HepG2 (cell line): ENCODE results near the gene PDYN. TPM values are rescaled to one million over a fixed set of nuclear protein-coding genes. Genes with fewer than 3 reads are reported as not detected.

Source experiments
- ATAC-seq: fragments of 200-7000 bp; cut with Tn5 transposase; 3 replicates; pipeline ENCODE4 v1.9.1; 2020; ENCODE audit warnings: mild to moderate bottlenecking, moderate library complexity
- BruUV-seq: library from RNA; stranded (reverse); fragments of 400-500 nt; replicated peaks from 2 replicates; lab custom pipeline; 2021; lab: Mats Ljungman, UMichigan
- CTCF ChIA-PET: fragments of 300-600 bp; formaldehyde crosslinking; extraction: SDS; loops from one replicate; lab custom pipeline; 2021; ENCODE audit warnings: low total read pairs, inconsistent platforms, low intra/inter-chr PET ratio; lab: Yijun Ruan, JAX
- POLR2A ChIA-PET: fragments of 350-600 bp; sonication (Branson Sonifier 250); formaldehyde crosslinking; loops from one replicate; lab custom pipeline; 2020; ENCODE audit warnings: antibody characterized with exemption, inconsistent platforms; lab: Yijun Ruan, JAX
- DNase-seq: peaks from one replicate; pipeline ENCODE4 v3.0.0-alpha.2; 2015; ENCODE audit warnings: low spot score
- FAIRE-seq: peaks from 3 replicates; lab custom pipeline; 2011; peaks lifted over from hg19 to GRCh38; lab: Jason Lieb, UNC
- H2AFZ ChIP-seq: one replicate; pipeline ENCODE4 v1.6.1; 2011; ENCODE audit warnings: low read length, inconsistent platforms
- H3K27ac ChIP-seq: fragments of 300-600 bp; 3 replicates; pipeline ENCODE4 v1.8.0; 2011; ENCODE audit warnings: mixed run types, mild to moderate bottlenecking, mixed read lengths, low read length, inconsistent platforms; ENCODE audit not compliant: insufficient read depth; ENCODE audit errors: extremely low read length
- H3K27me3 ChIP-seq, 2 experiments: fragments of 200-600 bp in 1 of 2; 2 replicates in 1 of 2; 3 replicates in 1 of 2; pipeline versions ENCODE4 v1.6.0 to v1.8.0; 2011; ENCODE audit warnings: low read length in 2 of 2, mild to moderate bottlenecking in 2 of 2, moderate library complexity in 2 of 2, inconsistent platforms in 1 of 2; ENCODE audit not compliant: insufficient read depth in 2 of 2, control insufficient read depth in 1 of 2
- H3K36me3 ChIP-seq, 2 experiments: fragments of 200-600 bp in 1 of 2; replicated peaks in 1 of 2; 2 replicates in 1 of 2; 3 replicates in 1 of 2; pipeline versions ENCODE4 v1.5.1 to v1.8.0; 2011; ENCODE audit warnings: low read length in 2 of 2, inconsistent platforms in 1 of 2; ENCODE audit not compliant: insufficient read depth in 2 of 2, control insufficient read depth in 1 of 2
- H3K4me1 ChIP-seq: 2 replicates; pipeline ENCODE4 v1.5.1; 2012; ENCODE audit warnings: low read length, inconsistent platforms; ENCODE audit not compliant: insufficient read depth
- H3K4me2 ChIP-seq: 2 replicates; pipeline ENCODE4 v1.6.0; 2011; ENCODE audit warnings: low read depth, low read length, inconsistent platforms
- H3K4me3 ChIP-seq, 3 experiments: fragments of 200-600 bp in 1 of 3; sonication (generic), shearing (Covaris generic) in 1 of 3; replicated peaks in 1 of 3; 2 replicates each; pipeline ENCODE4 v1.5.1; 2011 to 2016; ENCODE audit warnings: low read length in 3 of 3, inconsistent platforms in 2 of 3, low read depth in 2 of 3, mild to moderate bottlenecking in 2 of 3, control low read depth in 1 of 3, mixed read lengths in 1 of 3; ENCODE audit not compliant: insufficient read depth in 1 of 3
- H3K79me2 ChIP-seq: one replicate; pipeline ENCODE4 v1.6.1; 2011; ENCODE audit warnings: low read length, inconsistent platforms; ENCODE audit not compliant: insufficient read depth
- H3K9ac ChIP-seq: 2 replicates; pipeline ENCODE4 v1.6.0; 2011; ENCODE audit warnings: mild to moderate bottlenecking, low read depth, low read length, inconsistent platforms; ENCODE audit not compliant: insufficient read depth
- H3K9me3 ChIP-seq: 2 replicates; pipeline ENCODE4 v1.5.1; 2012; ENCODE audit warnings: mild to moderate bottlenecking, low read length
- H4K20me1 ChIP-seq: 2 replicates; pipeline ENCODE4 v1.6.0; 2011; ENCODE audit warnings: inconsistent platforms, mild to moderate bottlenecking, low read length, moderate library complexity; ENCODE audit not compliant: insufficient read depth
- DNMT1 ChIP-seq: sonication (generic); formaldehyde crosslinking; IDR thresholded peaks from 2 replicates; pipeline ENCODE4 v1.5.1; 2020; ENCODE audit warnings: mild to moderate bottlenecking, missing genetic modification reagents
- GATAD2A ChIP-seq: IDR thresholded peaks from 2 replicates; pipeline ENCODE4 v1.6.1; 2016
- KLF9 ChIP-seq: IDR thresholded peaks from 2 replicates; pipeline ENCODE4 v1.6.1; 2016; ENCODE audit warnings: low read depth
- MATR3 ChIP-seq: sonication (generic); formaldehyde crosslinking; IDR thresholded peaks from 2 replicates; pipeline ENCODE4 v1.4.0; 2020; ENCODE audit warnings: missing genetic modification reagents
- NFKBIZ ChIP-seq: IDR thresholded peaks from 2 replicates; pipeline ENCODE4 v1.6.1; 2018; ENCODE audit warnings: missing genetic modification reagents, missing compliant biosample characterization
- NONO ChIP-seq, 2 experiments: fragments of 450-650 bp in 1 of 2; sonication (generic) in 1 of 2; formaldehyde crosslinking in 1 of 2; IDR thresholded peaks in 1 of 2; conservative IDR thresholded peaks in 1 of 2; 2 replicates each; pipeline versions ENCODE4 v1.6.1 to v1.8.0; 2017 to 2022; ENCODE audit warnings: mild to moderate bottlenecking in 1 of 2, missing genetic modification reagents in 1 of 2, moderate library complexity in 1 of 2
- POLR2G ChIP-seq: fragments of 200-400 bp; formaldehyde crosslinking; IDR thresholded peaks from 2 replicates; pipeline ENCODE4 v1.6.1; 2018; ENCODE audit warnings: mild to moderate bottlenecking, low read depth, low read length, moderate library complexity
- SALL2 ChIP-seq: sonication (generic); formaldehyde crosslinking; IDR thresholded peaks from 2 replicates; pipeline ENCODE4 v1.8.1; 2023; ENCODE audit warnings: mild to moderate bottlenecking, missing genetic modification reagents, inconsistent platforms
- SIX4 ChIP-seq: sonication (generic); formaldehyde crosslinking; IDR thresholded peaks from 2 replicates; pipeline ENCODE4 v1.4.0; 2020; ENCODE audit warnings: missing genetic modification reagents
- STAG1 ChIP-seq: sonication (generic); formaldehyde crosslinking; IDR thresholded peaks from 2 replicates; pipeline ENCODE4 v1.4.0; 2020; ENCODE audit warnings: missing genetic modification reagents
- ZEB1 ChIP-seq: IDR thresholded peaks from 2 replicates; pipeline ENCODE4 v1.6.1; 2012; ENCODE audit warnings: mild to moderate bottlenecking, low read depth, inconsistent platforms; ENCODE audit not compliant: insufficient replicate concordance
- ZFP37 ChIP-seq: sonication (generic); formaldehyde crosslinking; IDR thresholded peaks from 2 replicates; pipeline ENCODE4 v1.4.0; 2020; ENCODE audit warnings: missing genetic modification reagents, borderline replicate concordance
- ZFP62 ChIP-seq: sonication (generic); formaldehyde crosslinking; IDR thresholded peaks from 2 replicates; pipeline ENCODE4 v1.4.0; 2020; ENCODE audit warnings: missing genetic modification reagents
- ZNF629 ChIP-seq: sonication (generic); formaldehyde crosslinking; conservative IDR thresholded peaks from 2 replicates; pipeline ENCODE4 v1.5.0; 2020; ENCODE audit warnings: missing genetic modification reagents
- ZNF644 ChIP-seq: IDR thresholded peaks from 2 replicates; pipeline ENCODE4 v1.6.1; 2016; ENCODE audit warnings: low read depth
- ZNF746 ChIP-seq: sonication (generic); formaldehyde crosslinking; IDR thresholded peaks from 2 replicates; pipeline ENCODE4 v1.8.0; 2022; ENCODE audit warnings: mild to moderate bottlenecking, missing genetic modification reagents
- ZNF883 ChIP-seq: sonication (generic); formaldehyde crosslinking; IDR thresholded peaks from 2 replicates; pipeline ENCODE4 v1.5.1; 2020; ENCODE audit warnings: mild to moderate bottlenecking, missing genetic modification reagents; ENCODE audit errors: not compliant biosample characterization
- ZSCAN9 ChIP-seq: IDR thresholded peaks from 2 replicates; pipeline ENCODE4 v1.6.1; 2016; ENCODE audit warnings: borderline replicate concordance
- WGBS: methylation state at CpG from one replicate; pipeline ENCODE4 v1.1.6; 2017; ENCODE audit warnings: low lambda C conversion rate; 5-methylcytosine and 5-hydroxymethylcytosine counted together
- in situ Hi-C: cut with HindIII; loops from 2 replicates; pipeline ENCODE4 v1.10.0; 2017; ENCODE audit warnings: low pct_unique_long_range_greater_than_20kb; ENCODE audit not compliant: extremely low pct_ligation_motif_present
- intact Hi-C: fragments of 100-400 bp; cut with micrococcal nuclease; formaldehyde crosslinking; loops from one replicate; pipeline ENCODE4 v1.10.0; 2022; ENCODE audit not compliant: unreplicated experiment
- polyA plus RNA-seq, 8 experiments: library from polyadenylated mRNA; depleted of rRNA in 3 of 8; stranded (reverse) in 7 of 8; unstranded in 1 of 8; fragments of >200 nt; fragmentation: Illumina TruSeq in 4 of 8; extraction: Trizol in 4 of 8; gene quantifications; 2 replicates each; pipeline versions ENCODE4 v1.2.1 to v1.2.3, GENCODE V29; 2011 to 2016; ENCODE audit warnings: low read depth in 4 of 8, missing spikeins in 1 of 8, mixed read lengths in 1 of 8; ENCODE audit not compliant: insufficient read depth in 1 of 8
- total RNA-seq, 5 experiments: library from RNA; depleted of rRNA; stranded (reverse); fragments of >200 nt; fragmentation: Illumina TruSeq; extraction: Trizol; gene quantifications; 2 replicates each; pipeline ENCODE4 v1.2.3, GENCODE V29; 2016; ENCODE audit warnings: low read depth in 1 of 5
- TF ChIP-seq, protein P1 (sequence below): IDR thresholded peaks from 2 replicates; pipeline ENCODE4 v1.4.0; 2020; ENCODE audit warnings: mild to moderate bottlenecking, missing genetic modification reagents

The PDYN gene
- total and polyA plus RNA-seq, 2 of the 13 experiments (the other 11 are each of a cell fraction or from before 2014, with no cell fraction given): not detected

DNA sequence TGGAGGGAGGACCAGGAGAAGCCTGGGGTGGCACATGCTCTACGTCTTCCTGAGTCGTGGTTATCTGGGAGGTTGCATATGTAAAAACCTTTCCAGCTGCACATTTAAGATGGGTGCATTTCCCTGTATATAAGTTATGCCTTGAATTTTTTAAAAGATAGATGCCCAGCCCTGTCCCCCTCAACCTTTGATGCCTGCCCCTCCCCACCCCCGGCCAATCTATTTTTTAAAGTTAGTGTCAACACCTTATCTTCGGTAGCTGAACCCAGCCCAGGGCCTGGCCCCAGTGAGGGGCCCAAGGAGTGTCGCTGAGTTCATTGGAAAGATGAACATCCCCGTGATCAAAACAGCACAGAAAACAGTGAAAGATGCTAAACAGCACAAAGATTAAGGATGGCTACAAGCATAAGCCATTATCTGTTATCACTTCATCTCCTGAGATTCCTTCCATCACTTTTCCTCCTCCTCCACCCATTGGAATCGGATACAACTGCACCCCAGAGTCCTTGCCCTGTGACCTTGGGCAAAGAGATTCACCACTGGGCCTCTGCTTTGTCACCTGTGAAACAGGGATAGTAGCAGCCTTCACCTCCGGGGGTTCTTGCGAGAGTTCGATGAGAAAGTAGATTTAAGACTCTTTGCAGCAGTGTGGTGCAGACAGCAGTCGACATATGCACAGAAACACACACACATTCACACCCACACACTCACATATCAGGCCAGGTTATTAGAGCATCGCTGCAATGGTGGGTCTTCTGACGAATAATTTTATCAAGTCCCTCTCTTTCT, 51.2 kb downstream of the PDYN start:
- H3K9me3 ChIP-seq: no peaks in the 10 kb centered on the region
- no peak for FAIRE-seq
- ATAC-seq: no peak
- peaks cover 15 to 35% of the 10 kb centered on the region in 2 experiments; a peak in 4 of 5 replicates for H3K27me3 ChIP-seq
- no peaks in the 10 kb centered on the region for H4K20me1 ChIP-seq
- peaks cover 42% of the 10 kb centered on the region for H3K4me1 ChIP-seq
- DNase-seq: no peak
- H3K4me2 ChIP-seq: no peak overlapping the region
- in situ Hi-C loops: no loop called here
- BruUV-seq: no TSS peak
- no peaks in the 10 kb centered on the region for H3K79me2 ChIP-seq
- CTCF ChIA-PET: no interaction called here
- no peak for TF ChIP-seq ZFP62 (CRISPR knock-in tag)
- TF ChIP-seq, protein P1, sequence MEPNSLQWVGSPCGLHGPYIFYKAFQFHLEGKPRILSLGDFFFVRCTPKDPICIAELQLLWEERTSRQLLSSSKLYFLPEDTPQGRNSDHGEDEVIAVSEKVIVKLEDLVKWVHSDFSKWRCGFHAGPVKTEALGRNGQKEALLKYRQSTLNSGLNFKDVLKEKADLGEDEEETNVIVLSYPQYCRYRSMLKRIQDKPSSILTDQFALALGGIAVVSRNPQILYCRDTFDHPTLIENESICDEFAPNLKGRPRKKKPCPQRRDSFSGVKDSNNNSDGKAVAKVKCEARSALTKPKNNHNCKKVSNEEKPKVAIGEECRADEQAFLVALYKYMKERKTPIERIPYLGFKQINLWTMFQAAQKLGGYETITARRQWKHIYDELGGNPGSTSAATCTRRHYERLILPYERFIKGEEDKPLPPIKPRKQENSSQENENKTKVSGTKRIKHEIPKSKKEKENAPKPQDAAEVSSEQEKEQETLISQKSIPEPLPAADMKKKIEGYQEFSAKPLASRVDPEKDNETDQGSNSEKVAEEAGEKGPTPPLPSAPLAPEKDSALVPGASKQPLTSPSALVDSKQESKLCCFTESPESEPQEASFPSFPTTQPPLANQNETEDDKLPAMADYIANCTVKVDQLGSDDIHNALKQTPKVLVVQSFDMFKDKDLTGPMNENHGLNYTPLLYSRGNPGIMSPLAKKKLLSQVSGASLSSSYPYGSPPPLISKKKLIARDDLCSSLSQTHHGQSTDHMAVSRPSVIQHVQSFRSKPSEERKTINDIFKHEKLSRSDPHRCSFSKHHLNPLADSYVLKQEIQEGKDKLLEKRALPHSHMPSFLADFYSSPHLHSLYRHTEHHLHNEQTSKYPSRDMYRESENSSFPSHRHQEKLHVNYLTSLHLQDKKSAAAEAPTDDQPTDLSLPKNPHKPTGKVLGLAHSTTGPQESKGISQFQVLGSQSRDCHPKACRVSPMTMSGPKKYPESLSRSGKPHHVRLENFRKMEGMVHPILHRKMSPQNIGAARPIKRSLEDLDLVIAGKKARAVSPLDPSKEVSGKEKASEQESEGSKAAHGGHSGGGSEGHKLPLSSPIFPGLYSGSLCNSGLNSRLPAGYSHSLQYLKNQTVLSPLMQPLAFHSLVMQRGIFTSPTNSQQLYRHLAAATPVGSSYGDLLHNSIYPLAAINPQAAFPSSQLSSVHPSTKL (CRISPR knock-in tag): no peak
- TF ChIP-seq ZSCAN9 (CRISPR knock-in tag): no peak
- no peak for TF ChIP-seq NFKBIZ (CRISPR knock-in tag)
- no peak for TF ChIP-seq ZNF746 (CRISPR knock-in tag)
- TF ChIP-seq ZNF644 (CRISPR knock-in tag): no peak
- no peak for TF ChIP-seq GATAD2A (CRISPR knock-in tag)
- TF ChIP-seq STAG1: no peak
- no peak for TF ChIP-seq SALL2 (CRISPR knock-in tag)
- no peak for TF ChIP-seq ZFP37 (CRISPR knock-in tag)
- no peak for TF ChIP-seq POLR2G
- no peak for TF ChIP-seq MATR3 (CRISPR knock-in tag)
- TF ChIP-seq NONO (IDR thresholded peaks at IDR 0.05): no peak
- no peak for TF ChIP-seq NONO (CRISPR knock-in tag; conservative IDR thresholded peaks at IDR 0.05)
- TF ChIP-seq SIX4: no peak
- no peak for TF ChIP-seq ZNF629 (CRISPR knock-in tag)
- no peak for TF ChIP-seq ZNF883 (CRISPR knock-in tag)
- TF ChIP-seq DNMT1 (CRISPR knock-in tag): no peak
- TF ChIP-seq ZEB1: no peak
- TF ChIP-seq KLF9 (CRISPR knock-in tag): no peak
- TF ChIP-seq, all 625 proteins: peak for 0
- POLR2A ChIA-PET: no interaction called here
- WGBS: 64% methylated on average over 13 of the region's 13 CpGs
- Histone ChIP-seq H3K27ac (no peak overlapping the region), H3K36me3 (no peaks in the 10 kb centered on the region), H2AFZ (no peak overlapping the region), H3K4me3 (no peak overlapping the region), H3K9ac (no peak overlapping the region)
- intact Hi-C loops: no loop called here
